A549 (cell line): Measurements from ENCODE around the gene SLC6A7. TPM values are rescaled to one million over a fixed set of nuclear protein-coding genes. Genes with fewer than 3 reads are reported as not detected.

Experiments used
- ATAC-seq, 2 experiments: fragments of 200-7000 bp in 1 of 2; fragments of >200 bp in 1 of 2; cut with Nextera tagmentation in 1 of 2; cut with Tn5 transposase in 1 of 2; 3 replicates each; pipeline versions ENCODE4 v1.8.0 to v1.9.1; 2018 to 2020; ENCODE audit warnings: mild to moderate bottlenecking in 1 of 2, moderate library complexity in 1 of 2
- CTCF ChIA-PET: fragments of 300-600 bp; sonication (Branson Sonifier 250); formaldehyde crosslinking; extraction: SDS; loops from one replicate; lab custom pipeline; 2021; ENCODE audit warnings: antibody characterized with exemption, inconsistent platforms; lab: Yijun Ruan, JAX
- POLR2A ChIA-PET: fragments of 350-600 bp; formaldehyde crosslinking; extraction: SDS; loops from one replicate; lab custom pipeline; 2021; ENCODE audit warnings: antibody characterized with exemption, inconsistent platforms; lab: Yijun Ruan, JAX
- DNase-seq, 2 experiments: peaks; one replicate each; pipeline versions ENCODE4 v3.0.0 to v3.0.0-alpha.2; 2011 to 2016; ENCODE audit warnings: low read depth in 1 of 2, low spot score in 1 of 2
- FAIRE-seq: peaks from 2 replicates; lab custom pipeline; 2011; peaks lifted over from hg19 to GRCh38; lab: Jason Lieb, UNC
- H3K27ac ChIP-seq, 2 experiments: fragments of >200 bp; sonication (Bioruptor Twin); formaldehyde crosslinking; 3 replicates each; pipeline ENCODE4 v1.5.1; 2016 to 2017
- H3K4me1 ChIP-seq: fragments of >200 bp; sonication (Bioruptor Twin); formaldehyde crosslinking; 3 replicates; pipeline ENCODE4 v1.6.1; 2016
- H3K4me2 ChIP-seq: fragments of >200 bp; sonication (Bioruptor Twin); formaldehyde crosslinking; 3 replicates; pipeline ENCODE4 v1.6.1; 2016
- H3K4me3 ChIP-seq: fragments of >200 bp; sonication (Bioruptor Twin); formaldehyde crosslinking; 3 replicates; pipeline ENCODE4 v1.5.1; 2016
- H3K9me3 ChIP-seq: fragments of >200 bp; sonication (Bioruptor Twin); formaldehyde crosslinking; 3 replicates; pipeline ENCODE4 v1.6.1; 2016
- BCL3 ChIP-seq: fragments of >200 bp; sonication (Bioruptor Twin); formaldehyde crosslinking; IDR thresholded peaks from 3 replicates; pipeline ENCODE4 v1.6.1; 2016
- BHLHE40 ChIP-seq: IDR thresholded peaks from 2 replicates; pipeline ENCODE4 v1.6.1; 2012; ENCODE audit warnings: low read depth, low read length, inconsistent platforms
- CBX2 ChIP-seq: fragments of 200-600 bp; sonication (generic); IDR thresholded peaks from 2 replicates; pipeline ENCODE4 v1.6.1; 2016; ENCODE audit warnings: low read depth, mild to moderate bottlenecking, borderline replicate concordance
- CEBPB ChIP-seq, 2 experiments: fragments of >200 bp in 1 of 2; sonication (Bioruptor Twin) in 1 of 2; formaldehyde crosslinking in 1 of 2; IDR thresholded peaks; 2 replicates each; pipeline ENCODE4 v1.6.1; 2012 to 2016
- CHD2 ChIP-seq: fragments of 150-350 bp; IDR thresholded peaks from 2 replicates; pipeline ENCODE4 v1.6.1; 2014; ENCODE audit warnings: low read length; ENCODE audit not compliant: partially characterized antibody
- CHD4 ChIP-seq: fragments of 200-600 bp; sonication (generic); IDR thresholded peaks from 2 replicates; pipeline ENCODE4 v1.6.1; 2016; ENCODE audit warnings: antibody characterized with exemption, mild to moderate bottlenecking, borderline replicate concordance
- EHMT2 ChIP-seq: fragments of 200-600 bp; sonication (generic); IDR thresholded peaks from 2 replicates; pipeline ENCODE4 v1.6.1; 2016; ENCODE audit warnings: antibody characterized with exemption, low read depth, mild to moderate bottlenecking, moderate library complexity
- EP300 ChIP-seq, 2 experiments: fragments of >200 bp; sonication (Bioruptor Twin); formaldehyde crosslinking; IDR thresholded peaks; 2 replicates in 1 of 2; 3 replicates in 1 of 2; pipeline ENCODE4 v1.6.1; 2016 to 2017
- ESRRA ChIP-seq: fragments of 150-350 bp; IDR thresholded peaks from 2 replicates; pipeline ENCODE4 v1.6.1; 2014; ENCODE audit warnings: mild to moderate bottlenecking, low read length, borderline replicate concordance
- FOSB ChIP-seq: fragments of 250-450 bp; sonication (Bioruptor Pico); IDR thresholded peaks from 2 replicates; pipeline ENCODE4 v1.5.0; 2020; ENCODE audit warnings: mild to moderate bottlenecking, moderate library complexity
- FOSL2 ChIP-seq, 2 experiments: fragments of 450-650 bp in 1 of 2; fragments of >200 bp in 1 of 2; sonication (Bioruptor Twin) in 1 of 2; formaldehyde crosslinking; IDR thresholded peaks; 2 replicates each; pipeline versions ENCODE4 v1.5.0 to v1.6.1; 2016 to 2020; ENCODE audit warnings: mild to moderate bottlenecking in 1 of 2, moderate library complexity in 1 of 2
- FOXS1 ChIP-seq: fragments of 250-450 bp; sonication (Bioruptor Pico); IDR thresholded peaks from 2 replicates; pipeline ENCODE4 v1.5.0; 2020; ENCODE audit warnings: mild to moderate bottlenecking, moderate library complexity
- GATA3 ChIP-seq: IDR thresholded peaks from 2 replicates; pipeline ENCODE4 v1.6.1; 2012; ENCODE audit warnings: borderline replicate concordance
- HOXA7 ChIP-seq: fragments of 250-450 bp; sonication (Bioruptor Pico); IDR thresholded peaks from 2 replicates; pipeline ENCODE4 v1.5.0; 2020; ENCODE audit warnings: mild to moderate bottlenecking, moderate library complexity
- HOXB5 ChIP-seq: fragments of 250-450 bp; sonication (Bioruptor Pico); IDR thresholded peaks from 2 replicates; pipeline ENCODE4 v1.5.0; 2020; ENCODE audit warnings: mild to moderate bottlenecking, moderate library complexity
- JUNB ChIP-seq: fragments of >200 bp; sonication (Bioruptor Twin); formaldehyde crosslinking; IDR thresholded peaks from 2 replicates; pipeline ENCODE4 v1.6.1; 2016
- KDM1A ChIP-seq: fragments of 200-600 bp; sonication (generic); IDR thresholded peaks from 2 replicates; pipeline ENCODE4 v1.6.1; 2016; ENCODE audit warnings: low read depth, mild to moderate bottlenecking
- MAX ChIP-seq: IDR thresholded peaks from 2 replicates; pipeline ENCODE4 v1.6.1; 2012
- MAZ ChIP-seq: fragments of 150-350 bp; IDR thresholded peaks from 2 replicates; pipeline ENCODE4 v1.6.1; 2014; ENCODE audit warnings: antibody characterized with exemption, low read depth, low read length, borderline replicate concordance
- MYC ChIP-seq: IDR thresholded peaks from 2 replicates; pipeline ENCODE4 v1.6.1; 2012; ENCODE audit warnings: mild to moderate bottlenecking, inconsistent platforms, low read length, improper control_type of control experiment, borderline replicate concordance
- NFE2L2 ChIP-seq: fragments of 150-350 bp; conservative IDR thresholded peaks from 2 replicates; pipeline ENCODE4 v1.6.1; 2014; ENCODE audit warnings: low read length
- POLR2A ChIP-seq: IDR thresholded peaks from 2 replicates; pipeline ENCODE4 v1.6.1; 2012; ENCODE audit warnings: mild to moderate bottlenecking, low read length
- POLR2AphosphoS2 ChIP-seq: conservative IDR thresholded peaks from 2 replicates; pipeline ENCODE4 v1.6.1; 2012; ENCODE audit warnings: low read length, improper control_type of control experiment, inconsistent platforms
- RARB ChIP-seq: fragments of 250-450 bp; sonication (Bioruptor Pico); IDR thresholded peaks from 2 replicates; pipeline ENCODE4 v1.8.0; 2021; ENCODE audit warnings: mild to moderate bottlenecking, moderate library complexity
- RFX5 ChIP-seq: fragments of 450-650 bp; IDR thresholded peaks from 2 replicates; pipeline ENCODE4 v1.7.1; 2014; ENCODE audit warnings: antibody characterized with exemption, mild to moderate bottlenecking, moderate library complexity
- TP53 ChIP-seq: fragments of 250-450 bp; sonication (Bioruptor Pico); IDR thresholded peaks from 2 replicates; pipeline ENCODE4 v1.5.0; 2021; ENCODE audit warnings: mild to moderate bottlenecking, moderate library complexity
- ZC3H11A ChIP-seq: fragments of 450-650 bp; IDR thresholded peaks from 2 replicates; pipeline ENCODE4 v1.6.1; 2014; ENCODE audit warnings: antibody characterized with exemption, mild to moderate bottlenecking
- ZNF302 ChIP-seq: fragments of 250-450 bp; sonication (Bioruptor Pico); IDR thresholded peaks from 2 replicates; pipeline ENCODE4 v1.9.0; 2021; ENCODE audit warnings: inconsistent platforms, mild to moderate bottlenecking, moderate library complexity
- ZSCAN20 ChIP-seq: fragments of 250-450 bp; sonication (Bioruptor Pico); IDR thresholded peaks from 2 replicates; pipeline ENCODE4 v1.8.0; 2022; ENCODE audit warnings: mild to moderate bottlenecking, moderate library complexity
- WGBS: methylation state at CpG from one replicate; pipeline ENCODE4 v1.1.6; 2017; ENCODE audit errors: missing lambda C conversion rate; 5-methylcytosine and 5-hydroxymethylcytosine counted together
- polyA plus RNA-seq, 4 experiments: library from polyadenylated mRNA; depleted of rRNA in 3 of 4; stranded (reverse); fragments of >200 nt; fragmentation: RNase III in 1 of 4; extraction: RNeasy Plus Mini Kit Qiagen cat#74134 plus additional on column Dnase treatment in 1 of 4; gene quantifications; 2 replicates in 3 of 4; 3 replicates in 1 of 4; pipeline ENCODE4 v1.2.3, GENCODE V29; 2011 to 2017
- TF ChIP-seq, protein P1 (sequence below): fragments of 450-650 bp; IDR thresholded peaks from 2 replicates; pipeline ENCODE4 v1.6.1; 2014; ENCODE audit warnings: antibody characterized with exemption
- TF ChIP-seq, protein P2 (sequence below): IDR thresholded peaks from 2 replicates; pipeline ENCODE4 v1.6.1; 2012; ENCODE audit warnings: low read depth, borderline replicate concordance
- TF ChIP-seq, protein P3 (sequence below): IDR thresholded peaks from 2 replicates; pipeline ENCODE4 v1.6.1; 2012

SLC6A7 gene
- polyA plus RNA-seq, 2 of the 4 experiments (the other 2 are of a cell fraction): not detected

GRCh38 chr5:150163035-150163434 lies 26.8 kb upstream of the SLC6A7 start:
- FAIRE-seq (no peak), ATAC-seq (no peak)
- Histone ChIP-seq H3K4me2 (no peak overlapping the region), H3K27ac (peak overlapping the region in 1 of 2 experiments; percentile 61; a peak in 1 of 6 replicates), H3K9me3 (no peaks in the 10 kb centered on the region)
- CTCF ChIA-PET: interaction anchor here (0.6 to 8.8 kb wide), 19 partner anchors 11 to 272 kb away, joined by 3 to 140 read pairs (median 6); no protein-coding TSS in a partner anchor
- TF ChIP-seq CBX2: no peak
- no peak for TF ChIP-seq EHMT2
- TF ChIP-seq TP53 (CRISPR knock-in tag): no peak
- TF ChIP-seq KDM1A: no peak
- TF ChIP-seq RFX5: no peak
- TF ChIP-seq, protein P1, sequence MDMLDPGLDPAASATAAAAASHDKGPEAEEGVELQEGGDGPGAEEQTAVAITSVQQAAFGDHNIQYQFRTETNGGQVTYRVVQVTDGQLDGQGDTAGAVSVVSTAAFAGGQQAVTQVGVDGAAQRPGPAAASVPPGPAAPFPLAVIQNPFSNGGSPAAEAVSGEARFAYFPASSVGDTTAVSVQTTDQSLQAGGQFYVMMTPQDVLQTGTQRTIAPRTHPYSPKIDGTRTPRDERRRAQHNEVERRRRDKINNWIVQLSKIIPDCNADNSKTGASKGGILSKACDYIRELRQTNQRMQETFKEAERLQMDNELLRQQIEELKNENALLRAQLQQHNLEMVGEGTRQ: no peak
- no peak for TF ChIP-seq FOXS1 (CRISPR knock-in tag)
- no peak for TF ChIP-seq JUNB
- no peak for TF ChIP-seq POLR2A
- TF ChIP-seq HOXA7 (CRISPR knock-in tag): no peak
- no peak for TF ChIP-seq FOSL2 (IDR thresholded peaks at IDR 0.05)
- TF ChIP-seq FOSL2 (CRISPR knock-in tag; IDR thresholded peaks at IDR 0.05): no peak
- no peak for TF ChIP-seq ZSCAN20 (CRISPR knock-in tag)
- no peak for TF ChIP-seq NFE2L2
- TF ChIP-seq, protein P2, sequence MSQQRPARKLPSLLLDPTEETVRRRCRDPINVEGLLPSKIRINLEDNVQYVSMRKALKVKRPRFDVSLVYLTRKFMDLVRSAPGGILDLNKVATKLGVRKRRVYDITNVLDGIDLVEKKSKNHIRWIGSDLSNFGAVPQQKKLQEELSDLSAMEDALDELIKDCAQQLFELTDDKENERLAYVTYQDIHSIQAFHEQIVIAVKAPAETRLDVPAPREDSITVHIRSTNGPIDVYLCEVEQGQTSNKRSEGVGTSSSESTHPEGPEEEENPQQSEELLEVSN: no peak
- TF ChIP-seq GATA3: no peak
- TF ChIP-seq, protein P3, sequence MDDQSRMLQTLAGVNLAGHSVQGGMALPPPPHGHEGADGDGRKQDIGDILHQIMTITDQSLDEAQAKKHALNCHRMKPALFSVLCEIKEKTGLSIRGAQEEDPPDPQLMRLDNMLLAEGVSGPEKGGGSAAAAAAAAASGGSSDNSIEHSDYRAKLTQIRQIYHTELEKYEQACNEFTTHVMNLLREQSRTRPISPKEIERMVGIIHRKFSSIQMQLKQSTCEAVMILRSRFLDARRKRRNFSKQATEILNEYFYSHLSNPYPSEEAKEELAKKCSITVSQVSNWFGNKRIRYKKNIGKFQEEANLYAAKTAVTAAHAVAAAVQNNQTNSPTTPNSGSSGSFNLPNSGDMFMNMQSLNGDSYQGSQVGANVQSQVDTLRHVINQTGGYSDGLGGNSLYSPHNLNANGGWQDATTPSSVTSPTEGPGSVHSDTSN: no peak
- no peak for TF ChIP-seq MAX
- TF ChIP-seq BCL3: no peak
- TF ChIP-seq CHD4: no peak
- TF ChIP-seq, all 56 proteins: peak for 0
- POLR2A ChIA-PET: no interaction called here
- Histone ChIP-seq H3K4me3 (no peak overlapping the region), H3K4me1 (peaks cover 8% of the 10 kb centered on the region; the same call in 1 of the 3 replicates)
- WGBS: 60% methylated on average over 3 of the region's 3 CpGs
- no peak for DNase-seq

DNA sequence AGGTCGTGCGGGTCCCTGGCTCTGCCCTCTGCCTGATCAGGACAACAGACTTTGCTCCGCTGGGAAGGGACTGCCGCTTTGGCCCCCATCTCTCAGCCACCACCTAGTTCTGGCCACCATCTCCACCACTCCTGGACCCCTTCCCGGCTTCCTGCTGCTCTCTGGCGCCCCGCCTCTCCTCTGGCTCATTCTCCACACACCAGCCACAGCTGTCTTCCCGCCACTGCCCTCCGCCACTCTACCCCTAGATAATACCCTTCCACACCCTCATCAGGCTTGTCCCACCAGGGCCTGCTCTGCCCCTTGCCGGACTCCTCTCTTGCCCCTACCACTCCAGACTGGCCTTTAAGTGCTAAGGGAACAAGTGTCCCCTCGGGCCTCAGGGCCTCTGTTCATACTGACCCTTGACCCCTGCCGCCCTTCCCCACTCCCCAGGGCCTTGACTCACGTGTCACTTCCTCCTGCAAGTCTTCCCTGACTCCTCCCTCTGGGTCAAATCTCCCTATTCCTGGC lies 26.3 kb upstream of the SLC6A7 start:
- H3K27ac ChIP-seq: peak overlapping the region in 1 of 2 experiments; percentile 61; a peak in 2 of 6 replicates
- no peak for TF ChIP-seq POLR2A
- TF ChIP-seq FOSB: no peak
- TF ChIP-seq MAZ: no peak
- no peak for TF ChIP-seq CBX2
- no peak for TF ChIP-seq HOXA7 (CRISPR knock-in tag)
- no peak for TF ChIP-seq BHLHE40
- TF ChIP-seq CHD2: no peak
- no peak for TF ChIP-seq CEBPB (IDR thresholded peaks at IDR 0.05)
- TF ChIP-seq MYC: no peak
- TF ChIP-seq ESRRA: no peak
- TF ChIP-seq RARB (CRISPR knock-in tag): no peak
- TF ChIP-seq ZNF302 (CRISPR knock-in tag): no peak
- TF ChIP-seq POLR2AphosphoS2: no peak
- no peak for TF ChIP-seq TP53 (CRISPR knock-in tag)
- no peak for TF ChIP-seq EP300 (IDR thresholded peaks at IDR 0.05)
- TF ChIP-seq CHD4: no peak
- no peak for TF ChIP-seq ZC3H11A
- no peak for TF ChIP-seq HOXB5 (CRISPR knock-in tag)
- TF ChIP-seq, all 56 proteins: peak for 0
- no peaks in the 10 kb centered on the region for H3K9me3 ChIP-seq
- DNase-seq (no peak), FAIRE-seq (no peak), ATAC-seq (no peak)
- POLR2A ChIA-PET: no interaction called here
- WGBS: 80% methylated on average over 13 of the region's 13 CpGs
- no peak overlapping the region for H3K4me3 ChIP-seq
- CTCF ChIA-PET: interaction anchor here (0.6 to 8.8 kb wide), 8 partner anchors 12 to 187 kb away, joined by 3 to 140 read pairs (median 11); no protein-coding TSS in a partner anchor
- H3K4me2 ChIP-seq: no peak overlapping the region
- H3K4me1 ChIP-seq: peaks cover 8% of the 10 kb centered on the region; the same call in 1 of the 3 replicates
